H1 (cell line): ENCODE measurements around the gene SLC9A7. TPM values are rescaled to one million over a fixed set of nuclear protein-coding genes. Genes with fewer than 3 reads are reported as not detected.

Source experiments
- CTCF ChIA-PET: fragments of 300-600 bp; sonication (Branson Sonifier 250); formaldehyde crosslinking; loops from one replicate; lab custom pipeline; 2021; ENCODE audit not compliant: partially characterized antibody; lab: Charles Lee
- POLR2A ChIA-PET: fragments of 300-600 bp; sonication (Branson Sonifier 250); formaldehyde crosslinking; loops from one replicate; lab custom pipeline; 2021; ENCODE audit warnings: inconsistent platforms; ENCODE audit not compliant: partially characterized antibody; lab: Charles Lee
- DNase-seq, 2 experiments: peaks; one replicate each; pipeline versions ENCODE4 v3.0.0 to v3.0.0-alpha.2; 2010 to 2022; ENCODE audit warnings: low spot score in 2 of 2, low read depth in 1 of 2, mixed read lengths in 1 of 2
- FAIRE-seq: peaks from 2 replicates; lab custom pipeline; 2011; peaks lifted over from hg19 to GRCh38; lab: Jason Lieb, UNC
- H2AFZ ChIP-seq: 2 replicates; pipeline ENCODE4 v1.8.1; 2012; ENCODE audit warnings: low read length, inconsistent platforms
- H2AK5ac ChIP-seq: 2 replicates; pipeline ENCODE4 v1.6.1; 2013; ENCODE audit warnings: low read depth, low read length
- H2BK120ac ChIP-seq: replicated peaks from 2 replicates; pipeline ENCODE3; 2013; ENCODE audit warnings: low read depth, low read length, inconsistent platforms
- H2BK12ac ChIP-seq: 2 replicates; pipeline ENCODE4 v1.6.1; 2013; ENCODE audit warnings: low read depth, low read length
- H2BK15ac ChIP-seq: 2 replicates; pipeline ENCODE4 v1.6.1; 2013; ENCODE audit warnings: low read length
- H2BK20ac ChIP-seq: 2 replicates; pipeline ENCODE4 v1.6.1; 2013; ENCODE audit warnings: low read length
- H2BK5ac ChIP-seq: 2 replicates; pipeline ENCODE4 v1.6.1; 2013; ENCODE audit warnings: low read depth, low read length
- H3K14ac ChIP-seq: 2 replicates; pipeline ENCODE4 v1.6.1; 2013; ENCODE audit warnings: inconsistent platforms; ENCODE audit not compliant: insufficient read length
- H3K18ac ChIP-seq: 2 replicates; pipeline ENCODE4 v1.6.1; 2013; ENCODE audit warnings: low read length; ENCODE audit errors: extremely low read depth
- H3K23ac ChIP-seq: 2 replicates; pipeline ENCODE4 v1.6.1; 2013; ENCODE audit warnings: inconsistent platforms; ENCODE audit not compliant: insufficient read length
- H3K23me2 ChIP-seq: 2 replicates; pipeline ENCODE4 v1.6.1; 2013; ENCODE audit warnings: low read depth, low read length
- H3K27ac ChIP-seq: 2 replicates; pipeline ENCODE4 v1.6.1; 2011; ENCODE audit warnings: low read depth, low read length, inconsistent platforms
- H3K27me3 ChIP-seq, 4 experiments: replicated peaks in 1 of 4; 1 replicate in 1 of 4; 2 replicates in 3 of 4; pipeline versions ENCODE4 v1.6.1 to v1.8.1; 2011 to 2013; ENCODE audit warnings: low read length in 3 of 4, mild to moderate bottlenecking in 3 of 4, inconsistent platforms in 2 of 4, mixed read lengths in 2 of 4, moderate library complexity in 1 of 4; ENCODE audit not compliant: control insufficient read depth in 3 of 4, insufficient read depth in 3 of 4; ENCODE audit errors: extremely low read depth in 1 of 4
- H3K36me3 ChIP-seq, 4 experiments: 2 replicates each; pipeline versions ENCODE4 v1.6.1 to v1.8.1; 2011 to 2013; ENCODE audit warnings: mild to moderate bottlenecking in 4 of 4, low read length in 3 of 4, moderate library complexity in 2 of 4, control low read depth in 1 of 4, inconsistent platforms in 1 of 4; ENCODE audit not compliant: insufficient read depth in 4 of 4, control insufficient read depth in 2 of 4
- H3K4ac ChIP-seq: replicated peaks from 2 replicates; pipeline ENCODE3; 2013; ENCODE audit warnings: low read length, low read depth, mixed read lengths, inconsistent platforms; ENCODE audit not compliant: insufficient read length
- H3K4me1 ChIP-seq, 4 experiments: replicated peaks in 1 of 4; 1 replicate in 1 of 4; 2 replicates in 3 of 4; pipeline versions ENCODE4 v1.6.1 to v1.8.1; 2011 to 2013; ENCODE audit warnings: low read length in 3 of 4, inconsistent platforms in 2 of 4, mixed read lengths in 1 of 4; ENCODE audit not compliant: insufficient read depth in 4 of 4, control insufficient read depth in 3 of 4
- H3K4me2 ChIP-seq, 2 experiments: 2 replicates each; pipeline versions ENCODE4 v1.6.1 to v1.8.1; 2011 to 2013; ENCODE audit warnings: low read depth in 2 of 2, low read length in 2 of 2, control low read depth in 1 of 2, inconsistent platforms in 1 of 2, mild to moderate bottlenecking in 1 of 2; ENCODE audit not compliant: insufficient read depth in 1 of 2
- H3K4me3 ChIP-seq, 4 experiments: fragments of 200-600, 300-600 bp in 1 of 4; sonication (generic), shearing (Covaris generic), sonication (Bioruptor Twin) in 1 of 4; 2 replicates each; pipeline versions ENCODE4 v1.5.1 to v1.8.1; 2011 to 2016; ENCODE audit warnings: low read length in 4 of 4, low read depth in 3 of 4, control low read depth in 2 of 4, inconsistent platforms in 2 of 4, mild to moderate bottlenecking in 2 of 4, mixed read lengths in 1 of 4, moderate library complexity in 1 of 4; ENCODE audit not compliant: insufficient read depth in 2 of 4; ENCODE audit errors: extremely low read depth in 1 of 4
- H3K56ac ChIP-seq: replicated peaks from 2 replicates; pipeline ENCODE3; 2013; ENCODE audit warnings: low read depth, mild to moderate bottlenecking, mixed read lengths, low read length, inconsistent platforms; ENCODE audit not compliant: insufficient read length
- H3K79me1 ChIP-seq: 2 replicates; pipeline ENCODE4 v1.6.1; 2013; ENCODE audit warnings: low read depth, low read length, control low read depth
- H3K79me2 ChIP-seq, 2 experiments: 2 replicates each; pipeline versions ENCODE4 v1.6.1 to v1.8.1; 2012 to 2013; ENCODE audit warnings: low read length in 2 of 2, mild to moderate bottlenecking in 2 of 2, inconsistent platforms in 1 of 2; ENCODE audit not compliant: insufficient read depth in 2 of 2, control insufficient read depth in 1 of 2
- H3K9ac ChIP-seq, 4 experiments: replicated peaks in 1 of 4; 1 replicate in 1 of 4; 2 replicates in 3 of 4; pipeline versions ENCODE4 v1.6.1 to v1.8.1; 2011 to 2013; ENCODE audit warnings: low read depth in 3 of 4, low read length in 3 of 4, control low read depth in 2 of 4, mild to moderate bottlenecking in 2 of 4, moderate library complexity in 2 of 4, inconsistent platforms in 1 of 4; ENCODE audit errors: extremely low read depth in 1 of 4
- H3K9me3 ChIP-seq, 2 experiments: 2 replicates each; pipeline versions ENCODE4 v1.6.1 to v1.8.1; 2012 to 2013; ENCODE audit warnings: mild to moderate bottlenecking in 2 of 2, moderate library complexity in 2 of 2, control low read depth in 1 of 2, inconsistent platforms in 1 of 2, low read depth in 1 of 2, low read length in 1 of 2, mixed read lengths in 1 of 2; ENCODE audit not compliant: insufficient read depth in 2 of 2
- H4K20me1 ChIP-seq, 2 experiments: replicated peaks in 1 of 2; 2 replicates each; pipeline versions ENCODE3 to v1.8.1; 2011 to 2013; ENCODE audit warnings: inconsistent platforms in 2 of 2, low read length in 2 of 2, mild to moderate bottlenecking in 1 of 2; ENCODE audit not compliant: insufficient read depth in 2 of 2, control insufficient read depth in 1 of 2
- H4K5ac ChIP-seq: 2 replicates; pipeline ENCODE4 v1.6.1; 2013; ENCODE audit warnings: low read length, low read depth, mixed read lengths, inconsistent platforms; ENCODE audit not compliant: insufficient read length
- H4K8ac ChIP-seq: 2 replicates; pipeline ENCODE4 v1.8.0; 2013; ENCODE audit warnings: mild to moderate bottlenecking, moderate library complexity, low read length, inconsistent platforms; ENCODE audit not compliant: insufficient read depth; ENCODE audit errors: extremely low read depth
- H4K91ac ChIP-seq: replicated peaks from 2 replicates; pipeline ENCODE3; 2013; ENCODE audit warnings: low read length, mixed read lengths, inconsistent platforms; ENCODE audit not compliant: insufficient read length
- CBX8 ChIP-seq: fragments of 300-800, 300-1000 bp; sonication (generic); IDR thresholded peaks from 2 replicates; pipeline ENCODE4 v1.7.1; 2016; ENCODE audit warnings: low read depth, low read length, borderline replicate concordance
- GTF2F1 ChIP-seq: IDR thresholded peaks from 2 replicates; pipeline ENCODE4 v1.6.1; 2012; ENCODE audit warnings: low read depth, low read length, improper control_type of control experiment, borderline replicate concordance
- SIX5 ChIP-seq: IDR thresholded peaks from 2 replicates; pipeline ENCODE4 v1.6.1; 2011; ENCODE audit warnings: mild to moderate bottlenecking, low read depth, low read length
- SUZ12 ChIP-seq: fragments of 200-600 bp; sonication (generic); IDR thresholded peaks from 2 replicates; pipeline ENCODE4 v1.6.1; 2012; ENCODE audit warnings: mild to moderate bottlenecking, inconsistent platforms, low read length, moderate library complexity, mixed read lengths
- WGBS, 2 experiments: shearing (Covaris generic) in 1 of 2; methylation state at CpG; one replicate each; pipeline versions ENCODE4 v1.1.6 to v1.1.7; 2013 to 2015; ENCODE audit warnings: low lambda C conversion rate in 2 of 2, mixed read lengths in 2 of 2, inconsistent platforms in 1 of 2, low coverage in 1 of 2, missing lambda C conversion rate in 1 of 2; ENCODE audit not compliant: insufficient replicate concordance in 2 of 2, insufficient coverage in 1 of 2, insufficient read length in 1 of 2; ENCODE audit errors: extremely low coverage in 1 of 2, missing lambda C conversion rate in 1 of 2; 5-methylcytosine and 5-hydroxymethylcytosine counted together
- polyA plus RNA-seq, 7 experiments: library from polyadenylated mRNA; depleted of rRNA in 3 of 7; stranded (reverse) in 5 of 7; unstranded in 2 of 7; fragments of >200 nt in 5 of 7; fragments of 200-250 nt in 2 of 7; gene quantifications; 1 replicate in 5 of 7; 2 replicates in 1 of 7; 4 replicates in 1 of 7; pipeline versions ENCODE4 v1.2.1 to v1.2.3, GENCODE V29; 2011 to 2013; ENCODE audit warnings: missing spikeins in 2 of 7, mixed read lengths in 2 of 7
- total RNA-seq: library from RNA; stranded (reverse); fragmentation: NEBNext Ultra II Directional; extraction: Animal tissue kit (Norgen Biotek cat#: 25700); gene quantifications from 2 replicates; pipeline ENCODE4 v1.2.1, GENCODE V29; 2021

SLC9A7 gene
- total and polyA plus RNA-seq, 2 of the 8 experiments (the other 6 are each of a cell fraction or from before 2014, with no cell fraction given), result 6.7 to 17.2 TPM

GRCh38 chrX:46637938-46638337 is 121.0 kb downstream of the SLC9A7 start:
- Histone ChIP-seq H3K27ac (no peak overlapping the region), H2BK20ac (no peak overlapping the region), H2BK12ac (no peak overlapping the region), H4K91ac (no peak overlapping the region), H2BK15ac (no peak overlapping the region), H3K4me2 (no peak overlapping the region), H3K9ac (no peak overlapping the region), H3K4ac (no peak overlapping the region), H2BK5ac (no peak overlapping the region), H2AK5ac (no peak overlapping the region), H3K4me3 (no peak overlapping the region), H3K36me3 (no peaks in the 10 kb centered on the region), H3K9me3 (no peaks in the 10 kb centered on the region), H3K27me3 (no peaks in the 10 kb centered on the region), H3K79me1 (no peaks in the 10 kb centered on the region), H2AFZ (no peak overlapping the region), H4K20me1 (no peaks in the 10 kb centered on the region), H3K14ac (no peak overlapping the region), H3K23ac (no peak overlapping the region), H4K5ac (no peak overlapping the region), H2BK120ac (no peak overlapping the region), H3K4me1 (no peaks in the 10 kb centered on the region), H4K8ac (no peak overlapping the region), H3K79me2 (no peaks in the 10 kb centered on the region), H3K23me2 (no peaks in the 10 kb centered on the region), H3K56ac (no peak overlapping the region), H3K18ac (no peak overlapping the region)
- WGBS, 2 experiments, result 90% methylated on average over 2 of the region's 2 CpGs; no CpG with 5 or more reads in 1 of the 2 experiments
- no peak for DNase-seq
- FAIRE-seq, result no peak
- ChIA-PET CTCF (interaction anchor here (0.8 kb wide), 1 partner anchor 57 kb away, joined by 3 read pairs; no protein-coding TSS in a partner anchor), POLR2A (no interaction called here)
- TF ChIP-seq SIX5 (no peak), CBX8 (no peak), GTF2F1 (no peak), SUZ12 (no peak)
